GM18868 (cell line): ENCODE measurements around the gene ANXA11.
A peak's percentile ranks its signal among the peaks of the same experiment; 100 is the strongest.

Experiments used
- ATAC-seq: cut with Tn5 transposase; IDR thresholded peaks from one replicate; pipeline ENCODE4 v1.9.1; 2021; ENCODE audit warnings: mild to moderate bottlenecking, moderate library complexity; ENCODE audit not compliant: unreplicated experiment

Gene ANXA11

DNA sequence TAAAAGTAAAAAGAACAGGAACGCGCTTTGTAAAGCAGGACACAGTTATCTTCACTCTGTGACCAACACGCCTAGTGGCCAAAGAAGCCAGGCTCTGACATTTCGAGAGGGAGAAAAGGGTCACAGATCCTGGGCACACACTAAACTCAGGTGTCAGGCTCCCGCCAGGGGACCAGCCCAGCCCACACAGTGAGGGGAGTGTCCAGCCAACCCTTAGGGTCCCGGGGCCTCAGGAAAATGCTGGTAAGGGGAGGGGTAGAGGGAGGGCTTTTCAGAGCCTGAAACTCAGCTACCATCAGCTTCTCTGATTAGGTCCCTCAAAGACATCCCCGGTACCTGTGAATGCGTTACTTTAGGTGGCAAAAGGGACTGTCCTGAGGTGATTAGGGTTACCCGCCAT lies 16.6 kb downstream of the ANXA11 start:
- ATAC-seq: no peak

DNA sequence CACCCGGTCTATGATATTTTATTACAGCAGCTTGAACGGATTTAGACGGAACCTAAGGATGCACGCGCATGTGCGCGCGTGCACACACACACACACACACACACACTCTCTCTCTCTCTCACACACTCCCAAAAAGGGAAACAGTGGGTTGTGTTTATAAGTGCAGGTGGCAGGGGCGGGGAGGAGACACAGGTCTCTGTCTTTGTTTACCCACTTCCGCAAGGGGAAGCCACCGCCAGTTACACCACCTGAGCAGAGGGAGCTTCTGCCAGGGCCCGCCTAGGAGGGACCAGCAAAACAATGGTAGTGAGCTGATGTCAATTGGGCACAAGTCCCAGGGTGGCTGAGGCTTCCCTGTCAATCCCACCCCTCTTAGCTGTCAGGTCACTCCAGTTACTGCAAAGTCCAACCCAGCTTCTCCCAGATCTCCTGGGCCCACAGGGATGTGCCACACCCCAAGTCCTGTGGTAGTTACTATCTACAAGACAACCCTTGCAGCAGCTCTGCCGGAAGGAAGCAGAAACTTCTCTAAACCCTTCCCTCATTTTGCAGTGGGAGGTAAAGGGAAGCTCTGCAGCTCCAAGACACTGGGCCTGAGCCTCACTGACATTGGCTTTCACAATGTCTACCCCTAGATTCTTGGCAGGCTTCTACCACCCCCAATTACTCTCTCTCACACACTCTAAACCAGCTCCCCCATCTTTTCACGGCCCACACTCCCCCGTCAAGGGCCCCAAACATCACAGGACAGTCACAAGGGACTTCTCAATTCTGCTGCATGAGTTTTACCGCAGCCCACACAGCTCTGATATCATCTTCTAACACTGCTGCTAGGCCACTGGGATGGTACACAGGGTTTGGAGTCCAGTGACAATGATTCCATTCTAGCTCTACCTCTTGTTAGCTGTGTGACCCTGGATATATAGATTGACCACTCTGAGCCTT lies 17.6 kb downstream of the ANXA11 start:
- peak; percentile 94 for ATAC-seq

DNA sequence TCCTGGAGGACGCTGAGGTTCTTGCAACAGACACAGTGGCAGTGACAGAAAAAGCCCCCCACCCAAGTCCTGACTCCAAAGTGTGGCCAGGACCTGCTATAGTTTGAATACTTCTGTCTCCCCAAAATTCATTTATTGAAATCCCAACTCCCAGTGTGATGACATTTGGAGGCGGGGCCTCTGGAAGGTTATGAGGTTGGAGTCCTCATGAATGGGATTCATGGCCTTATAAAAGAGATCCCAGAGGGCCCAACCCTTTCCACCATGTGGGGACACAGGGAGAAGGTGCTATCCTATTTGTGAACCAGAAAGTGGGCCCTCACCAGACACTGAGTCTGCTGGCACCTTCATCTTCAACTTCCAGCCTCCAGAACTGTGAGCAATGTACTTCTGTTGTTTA lies 18.3 kb downstream of the ANXA11 start:
- ATAC-seq: no peak

DNA sequence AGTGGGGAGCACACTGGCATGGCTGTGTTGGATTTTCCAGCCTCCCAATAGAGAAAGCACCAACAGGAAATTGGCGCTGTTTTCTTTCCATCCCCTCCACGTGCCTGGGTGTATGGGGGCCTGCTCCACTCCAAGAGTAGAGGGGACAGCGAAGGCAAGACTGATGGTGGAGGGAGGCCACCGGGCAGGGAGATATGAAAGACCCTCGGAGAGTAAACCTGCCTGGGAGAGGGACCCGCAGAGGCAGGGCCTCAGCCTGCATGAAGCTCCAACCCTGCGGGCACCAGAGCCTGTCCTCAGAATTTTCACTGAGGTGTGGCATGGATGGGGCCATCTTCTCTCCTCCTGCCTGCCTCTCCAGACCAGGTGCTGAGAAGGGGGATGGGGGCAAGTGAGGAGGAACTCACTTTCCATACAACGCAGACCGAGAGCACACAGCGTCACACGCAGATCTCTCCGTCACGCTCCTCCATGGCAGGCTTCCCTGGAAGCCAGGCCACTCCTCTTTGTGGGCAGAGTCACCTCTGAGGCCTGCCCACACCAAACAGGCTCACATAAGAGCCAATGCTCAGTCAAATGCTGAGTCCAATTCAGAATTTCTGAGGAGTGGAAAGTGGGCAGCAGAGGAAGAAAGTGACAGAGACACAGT lies 18.8 kb downstream of the ANXA11 start:
- no peak for ATAC-seq

DNA sequence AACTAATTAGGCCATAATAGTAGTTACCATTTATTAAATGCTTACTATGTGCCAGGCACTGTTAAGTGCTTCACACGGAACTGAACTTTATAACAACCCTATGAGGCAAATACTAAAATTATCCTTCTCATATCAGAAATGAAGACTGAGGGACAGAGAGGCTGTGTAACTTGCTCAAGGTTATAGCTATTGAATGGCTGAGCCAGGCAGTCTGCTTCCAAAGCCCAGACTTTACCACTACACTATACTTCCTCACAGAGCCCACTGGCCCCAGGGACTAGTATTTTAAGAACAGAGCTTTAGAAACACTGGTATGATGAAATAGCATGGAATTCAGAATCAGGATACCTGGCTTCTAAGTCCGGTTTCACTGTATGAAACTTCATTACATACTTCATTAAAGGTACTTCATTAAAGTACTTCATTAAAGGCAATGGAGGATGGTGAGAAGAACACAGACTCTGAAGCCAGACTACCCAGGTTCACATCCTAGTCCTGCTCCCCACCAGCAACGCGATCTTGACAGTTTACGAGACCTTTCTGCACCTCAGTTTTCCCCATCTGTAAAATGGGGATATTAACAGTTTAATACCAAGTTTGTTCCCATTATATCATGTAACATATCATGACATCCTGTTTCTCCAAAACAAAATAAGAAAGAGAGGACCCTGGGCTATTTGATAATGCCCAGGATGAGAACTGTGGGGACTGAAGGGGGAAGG lies 19.6 kb downstream of the ANXA11 start:
- ATAC-seq: no peak

DNA sequence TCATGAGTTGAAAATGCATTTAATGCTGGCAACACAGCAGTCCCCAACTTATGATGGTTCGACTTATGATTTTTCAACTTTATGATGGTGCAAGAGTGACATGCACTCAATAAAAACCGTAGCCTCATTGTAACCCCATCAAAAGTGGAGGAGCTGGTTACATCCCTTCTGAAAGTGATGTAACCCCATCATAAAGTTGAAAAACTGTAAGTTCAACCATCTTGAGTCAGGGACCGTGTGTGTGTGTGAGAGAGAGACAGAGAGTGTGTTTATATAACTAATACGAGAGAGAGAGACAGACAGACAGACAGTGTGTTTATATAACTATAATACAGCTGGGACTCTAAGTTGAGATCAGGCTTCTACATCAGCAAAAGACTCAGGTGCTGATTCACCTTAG lies 21.0 kb downstream of the ANXA11 start:
- no peak for ATAC-seq

DNA sequence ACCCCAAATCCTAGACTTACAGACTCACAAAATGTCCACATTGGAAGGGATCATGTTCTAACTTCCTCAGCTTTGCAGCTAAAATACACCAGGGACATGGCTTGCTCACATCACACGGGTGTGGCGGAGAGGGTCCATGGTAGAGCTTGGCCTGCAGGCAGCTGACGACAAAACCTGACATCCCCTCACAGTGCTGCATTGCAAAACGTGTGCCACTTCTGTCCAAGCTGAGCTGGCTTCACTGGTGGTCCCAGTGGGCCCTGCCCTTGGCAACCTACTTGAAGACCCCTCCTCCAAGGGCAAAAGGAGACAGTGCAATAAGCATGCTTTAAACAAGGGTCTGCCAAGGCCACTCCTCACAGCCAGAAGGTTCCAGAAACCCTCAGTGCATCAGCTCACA lies 21.9 kb downstream of the ANXA11 start:
- ATAC-seq: no peak

DNA sequence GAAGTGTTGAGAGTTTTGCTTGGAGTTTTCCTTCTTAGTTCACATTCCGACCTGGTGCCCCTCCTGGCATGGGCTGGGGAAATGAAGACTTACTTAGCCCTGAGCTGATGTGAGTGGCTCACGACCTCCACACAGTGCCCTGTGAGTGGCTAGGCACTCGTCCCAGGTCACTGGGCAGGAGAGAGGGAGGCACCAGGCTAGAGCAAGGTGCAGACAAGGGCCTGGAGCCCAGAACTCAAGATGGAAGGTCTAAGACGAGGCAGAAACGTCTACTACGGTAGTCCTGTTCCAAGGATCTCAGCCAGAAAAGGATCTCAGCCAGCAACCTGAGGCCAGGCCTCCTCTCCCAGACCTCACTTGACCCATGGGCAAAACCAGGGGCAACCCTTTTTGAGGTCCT lies 22.4 kb downstream of the ANXA11 start:
- ATAC-seq: no peak

DNA sequence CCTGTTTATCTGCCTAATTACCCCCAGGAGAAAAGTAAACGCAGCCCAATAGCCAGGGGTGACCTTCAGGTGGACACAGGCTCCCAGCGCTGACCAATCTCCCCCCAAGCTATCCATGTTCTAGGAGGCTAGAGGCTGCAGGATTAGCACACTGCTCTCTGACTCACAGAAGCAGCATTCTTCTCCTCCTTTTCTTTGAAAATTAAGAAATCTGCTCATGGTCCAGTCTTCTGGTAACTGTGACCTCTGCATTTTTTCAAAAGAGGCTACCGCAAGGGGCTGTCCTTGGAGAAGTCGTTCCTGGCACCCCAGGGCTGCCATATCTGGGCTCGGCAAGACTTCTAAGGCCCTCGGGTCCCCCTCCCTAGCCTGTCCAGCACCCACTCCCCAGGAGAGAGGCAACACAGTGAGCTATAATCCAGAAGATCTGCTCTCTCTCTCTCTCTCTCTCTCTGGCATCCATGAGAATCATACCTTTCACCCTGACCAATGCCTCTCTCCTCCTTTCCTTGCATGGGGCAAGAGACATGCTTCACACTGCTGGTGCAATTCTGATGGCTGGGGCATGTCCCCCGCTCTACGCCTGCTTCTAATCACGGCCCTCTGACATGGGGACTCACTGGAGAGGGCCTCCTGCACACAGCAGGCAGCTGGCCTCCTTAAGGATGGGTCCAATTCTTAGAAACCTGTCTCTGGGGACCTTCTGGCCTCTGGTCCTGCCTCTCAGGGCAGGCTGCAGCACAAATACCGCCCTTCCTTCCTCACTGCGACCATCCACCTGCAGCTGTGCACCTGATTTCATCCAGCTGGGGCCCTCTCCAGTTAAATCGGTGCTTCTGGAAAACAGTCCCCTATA lies 27.3 kb downstream of the ANXA11 start:
- ATAC-seq: no peak

DNA sequence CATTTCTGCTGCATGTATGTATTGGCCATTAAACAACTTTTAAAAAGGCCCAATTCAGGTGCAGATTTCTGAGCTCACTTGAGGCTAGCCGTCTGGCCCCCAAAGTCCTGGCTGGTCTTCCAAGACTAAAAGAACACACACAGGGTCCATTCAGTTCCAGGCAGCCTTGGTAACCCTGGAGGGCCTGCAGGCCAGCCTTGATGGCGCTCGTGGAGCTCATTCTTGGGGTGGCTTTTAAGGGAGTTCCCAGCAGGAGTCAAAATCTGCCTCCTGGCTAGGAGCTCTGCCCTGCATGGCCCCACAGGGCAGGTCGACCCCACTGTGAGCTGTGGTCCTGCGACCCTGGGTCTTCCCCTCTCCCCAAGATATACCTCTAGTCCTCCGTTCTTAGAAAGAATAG lies 28.8 kb downstream of the ANXA11 start:
- ATAC-seq: no peak

DNA sequence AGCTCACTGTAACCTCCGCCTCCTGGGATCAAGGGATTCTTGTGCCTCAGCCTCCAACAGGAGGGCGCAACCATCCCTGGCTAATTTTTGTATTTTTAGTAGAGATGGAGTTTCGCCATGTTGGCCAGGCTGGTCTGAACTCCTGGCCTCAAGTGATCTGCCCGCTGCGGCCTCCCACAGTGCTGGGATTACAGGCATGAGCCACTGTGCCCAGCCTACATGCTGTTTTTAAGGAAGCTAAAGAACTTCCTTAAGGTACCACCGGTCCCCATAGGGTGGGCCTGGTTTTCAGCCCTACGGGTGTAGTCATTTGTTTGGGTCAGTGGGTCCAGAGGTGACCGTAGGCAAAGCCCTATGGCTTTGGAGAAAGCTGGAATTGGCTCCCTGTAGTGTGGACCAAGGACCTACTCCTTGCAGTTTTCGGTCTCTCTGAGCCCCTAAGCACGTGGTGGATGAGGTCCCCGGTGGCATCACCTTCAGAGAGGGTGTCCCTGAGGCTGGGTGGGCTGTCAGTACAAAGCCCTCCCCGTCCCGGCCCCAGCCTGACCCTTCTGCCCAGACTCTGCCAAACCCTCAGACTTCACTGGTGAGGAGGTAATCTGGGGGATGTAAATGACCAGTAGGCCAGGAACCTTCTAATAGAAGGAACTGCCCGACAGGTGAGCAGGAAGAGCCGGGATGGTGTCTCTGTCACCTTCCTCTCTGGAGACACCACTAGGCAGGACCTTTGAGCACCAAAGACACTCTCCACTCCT lies 30.5 kb downstream of the ANXA11 start:
- no peak for ATAC-seq

DNA sequence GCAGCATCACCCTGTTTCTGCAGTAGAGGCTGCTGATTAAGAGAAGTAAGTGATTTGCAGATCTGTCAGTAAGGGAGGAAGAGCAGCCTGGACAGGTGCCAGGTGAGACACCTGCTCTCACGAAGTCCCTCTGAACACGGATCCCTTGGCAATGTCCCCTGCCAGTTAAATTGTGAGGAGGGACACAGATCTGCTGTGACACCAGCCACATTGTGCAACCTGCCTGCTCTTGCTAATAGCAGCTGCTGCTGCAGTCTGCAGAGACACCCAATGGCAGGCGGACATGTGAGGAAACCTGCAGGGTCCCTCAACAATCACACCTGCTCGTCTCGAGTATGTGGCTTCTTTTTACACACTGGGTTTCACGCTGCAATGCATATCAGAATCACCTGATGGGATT lies 31.9 kb downstream of the ANXA11 start:
- ATAC-seq: no peak

DNA sequence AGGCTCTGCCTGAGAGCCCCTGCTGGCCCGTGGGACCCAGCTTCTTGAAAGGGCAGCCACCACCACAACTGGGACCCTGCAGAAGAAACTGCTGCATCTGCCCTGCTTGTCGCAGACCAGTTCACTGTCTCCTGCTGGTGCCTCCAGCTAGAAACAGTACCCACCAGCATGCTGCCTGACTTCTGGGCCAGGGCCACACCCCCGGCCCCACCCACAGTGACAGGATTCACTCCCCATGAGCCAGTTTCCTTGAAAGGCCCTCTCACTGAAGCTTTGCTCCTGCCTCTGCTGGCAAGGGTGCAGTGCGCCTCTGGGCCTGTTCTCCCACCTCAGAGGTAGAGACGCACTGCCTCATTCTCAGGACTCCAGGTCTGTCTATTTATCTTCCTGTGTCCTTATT lies 32.4 kb downstream of the ANXA11 start:
- ATAC-seq: no peak

DNA sequence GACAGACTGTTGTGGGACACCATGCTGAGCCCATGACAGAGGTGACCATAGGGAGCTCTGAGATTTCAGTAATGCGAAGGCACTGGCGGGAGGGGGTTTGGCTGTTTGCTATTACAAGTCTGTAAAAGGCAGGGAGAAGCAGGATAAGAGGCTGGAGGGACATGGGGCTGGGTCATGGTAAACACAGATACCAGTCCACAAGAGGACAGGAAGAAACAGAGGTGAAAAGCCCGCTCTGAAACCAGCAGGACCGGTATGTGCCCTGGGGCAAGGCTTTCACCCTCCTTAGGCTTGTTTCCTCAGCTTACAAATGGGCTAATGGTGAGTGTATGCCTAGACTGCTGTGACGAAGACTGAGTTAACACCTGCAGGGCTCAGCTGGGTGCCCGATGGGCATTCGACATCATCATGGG lies 34.1 kb downstream of the ANXA11 start:
- no peak for ATAC-seq

DNA sequence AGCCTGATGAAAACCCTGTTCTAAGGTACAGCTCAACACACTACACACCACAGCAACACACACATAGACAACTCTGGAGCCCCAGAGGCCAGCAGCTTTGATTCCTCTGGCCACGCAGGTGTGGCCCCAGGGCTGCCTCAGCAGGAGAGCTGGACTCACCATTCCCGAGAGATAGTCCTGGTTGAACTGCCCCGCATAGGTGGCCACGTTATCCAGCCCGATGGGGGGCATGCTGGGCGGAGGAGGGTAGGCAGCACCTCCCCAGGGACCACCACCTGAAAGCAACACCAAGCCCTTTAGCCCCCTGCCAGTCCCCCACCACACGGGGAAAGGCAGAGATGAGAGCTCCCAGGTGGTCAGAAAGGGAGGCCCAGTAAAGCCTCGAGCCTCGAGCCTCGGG lies 34.7 kb downstream of the ANXA11 start:
- no peak for ATAC-seq

DNA sequence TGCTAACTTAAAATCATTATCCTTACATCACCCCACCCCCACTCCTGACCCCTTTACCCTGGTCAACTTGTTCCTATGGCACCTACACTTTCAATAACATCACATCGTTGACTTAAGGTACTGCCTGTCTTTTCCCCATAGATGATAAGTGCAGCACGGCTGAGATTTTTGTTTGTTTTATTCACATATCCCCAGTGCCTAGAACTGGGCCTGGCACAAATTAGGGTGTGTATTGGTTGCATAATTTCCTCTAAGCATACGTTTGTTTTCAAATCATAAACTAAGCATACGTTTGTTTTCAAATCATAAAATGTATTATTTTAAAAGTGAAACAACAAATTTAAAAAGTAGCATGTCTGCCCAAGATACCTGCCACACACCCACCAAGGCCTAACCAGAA lies 35.3 kb downstream of the ANXA11 start:
- no peak for ATAC-seq

DNA sequence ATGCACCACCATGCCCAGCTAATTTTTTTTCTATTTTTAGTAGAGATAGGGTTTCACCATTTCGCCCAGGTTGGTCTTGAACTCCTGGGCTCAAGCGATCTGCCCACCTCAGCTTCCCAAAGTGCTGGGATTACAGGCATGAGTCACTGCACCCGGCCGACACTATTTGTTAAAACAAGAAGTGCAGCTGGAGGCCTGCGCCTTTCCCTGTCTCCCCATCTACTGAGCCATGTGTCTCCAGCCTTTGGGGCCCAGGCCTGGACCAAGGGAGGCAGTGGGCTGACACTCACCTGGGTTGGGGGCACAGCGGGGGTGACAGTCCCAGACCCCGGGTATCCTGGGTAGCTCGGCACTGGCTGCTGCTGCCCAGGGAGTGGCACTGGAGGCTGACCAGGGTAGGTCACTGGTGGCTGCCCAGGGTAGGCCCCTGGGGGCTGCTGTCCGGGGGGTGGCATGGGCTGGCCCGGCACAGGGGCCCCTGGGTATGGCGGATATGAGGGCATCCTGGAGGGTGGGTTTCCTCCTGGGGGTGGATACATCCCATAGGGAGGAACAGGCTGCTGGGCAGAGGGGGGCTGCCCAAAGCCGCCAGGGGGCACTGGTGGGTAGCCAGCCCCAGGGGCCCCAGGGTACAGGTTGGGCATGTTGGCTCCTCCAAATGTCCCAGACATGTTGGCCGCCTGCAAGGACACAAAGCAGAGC lies 36.5 kb downstream of the ANXA11 start:
- ATAC-seq: peak; percentile 67

DNA sequence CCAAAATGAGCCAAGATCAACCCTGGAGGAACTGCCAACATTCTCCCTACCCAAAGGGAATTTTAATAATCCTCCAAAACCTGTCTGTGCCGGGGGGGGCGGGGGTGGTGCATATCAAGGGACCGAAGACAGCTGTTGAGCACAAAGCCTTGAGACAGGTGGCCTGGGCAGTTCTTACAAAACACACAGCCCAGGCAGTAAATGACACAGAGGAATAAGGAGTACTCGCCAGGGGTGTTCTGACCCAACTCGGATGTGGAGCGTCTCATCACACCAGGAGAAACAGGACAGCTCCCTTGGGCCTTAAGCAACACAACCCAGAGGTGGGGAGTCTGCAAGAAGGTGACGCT lies 37.2 kb downstream of the ANXA11 start:
- ATAC-seq: no peak

DNA sequence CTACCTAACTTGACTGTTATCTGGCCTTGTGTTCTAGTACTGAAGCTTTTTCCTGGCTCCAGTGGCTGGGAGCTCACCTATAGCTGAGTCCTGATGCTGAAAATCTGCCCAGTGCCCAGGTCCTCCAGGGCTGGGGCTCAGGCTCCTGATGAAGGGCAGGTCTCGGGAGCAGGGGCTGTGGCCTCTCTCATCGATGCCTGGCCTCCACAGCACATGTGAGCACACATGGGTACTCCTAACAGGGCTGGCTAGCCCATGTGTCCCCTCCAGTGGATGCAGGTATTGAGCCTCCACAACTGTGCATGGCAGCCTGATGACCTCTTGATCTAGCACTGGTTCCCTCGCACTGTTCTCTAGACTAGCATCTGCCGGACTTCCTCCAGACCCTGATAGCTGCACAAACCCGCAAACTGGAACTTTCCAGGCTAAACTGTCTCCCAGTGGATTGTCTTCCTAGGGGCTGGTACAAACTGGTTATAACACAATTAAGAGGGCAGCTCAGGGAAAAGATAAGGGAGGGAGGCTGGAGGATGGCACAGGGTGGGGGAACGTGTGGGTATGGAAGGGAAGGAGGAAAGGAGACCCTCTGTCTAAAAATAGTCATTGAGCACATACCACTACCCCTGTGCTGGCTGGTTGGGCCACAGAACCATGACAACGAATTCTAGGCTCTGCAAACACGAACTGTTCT lies 37.7 kb downstream of the ANXA11 start:
- ATAC-seq: no peak
